MM.1S (cell line): ENCODE measurements around the gene RADIL.

ENCODE experiments used
- DNase-seq: peaks from one replicate; pipeline ENCODE4 v3.0.0-alpha.2; 2015
- H2AFZ ChIP-seq: fragments of 300-600 bp; sonication (generic); 2 replicates; pipeline ENCODE4 v1.6.0; 2016; ENCODE audit warnings: antibody characterized with exemption, low read length
- H3F3A ChIP-seq: fragments of 300-600 bp; sonication (generic); 2 replicates; pipeline ENCODE4 v1.6.1; 2016; ENCODE audit warnings: mild to moderate bottlenecking, antibody characterized with exemption, low read length, moderate library complexity, mixed read lengths; ENCODE audit not compliant: insufficient read depth
- H3K27ac ChIP-seq: fragments of 300-600 bp; sonication (generic); 2 replicates; pipeline ENCODE4 v1.5.1; 2016; ENCODE audit warnings: mild to moderate bottlenecking, low read length
- H3K27me3 ChIP-seq: fragments of 300-600 bp; sonication (generic); replicated peaks from 2 replicates; pipeline ENCODE4 v1.6.0; 2016; ENCODE audit warnings: low read length; ENCODE audit not compliant: insufficient read depth
- H3K36me3 ChIP-seq: fragments of 300-600 bp; sonication (generic); replicated peaks from 2 replicates; pipeline ENCODE4 v1.6.1; 2016; ENCODE audit warnings: mild to moderate bottlenecking, low read length, mixed read lengths; ENCODE audit not compliant: insufficient read depth
- H3K4me1 ChIP-seq: fragments of 300-600 bp; sonication (generic); 2 replicates; pipeline ENCODE4 v1.6.1; 2016; ENCODE audit warnings: low read length, mixed read lengths
- H3K4me2 ChIP-seq: fragments of 300-600 bp; sonication (generic); 2 replicates; pipeline ENCODE4 v1.6.0; 2016; ENCODE audit warnings: low read depth, low read length
- H3K4me3 ChIP-seq: fragments of 300-600 bp; sonication (generic); 2 replicates; pipeline ENCODE4 v1.5.1; 2016; ENCODE audit warnings: low read length, mixed read lengths
- H3K79me2 ChIP-seq: fragments of 300-600 bp; sonication (generic); 2 replicates; pipeline ENCODE4 v1.6.1; 2016; ENCODE audit warnings: mixed run types, low read length, mixed read lengths
- H3K9ac ChIP-seq: fragments of 300-600 bp; sonication (generic); 2 replicates; pipeline ENCODE4 v1.6.1; 2016; ENCODE audit warnings: low read length, mixed read lengths
- H3K9me2 ChIP-seq: fragments of 300-600 bp; sonication (generic); replicated peaks from 2 replicates; pipeline ENCODE4 v1.6.1; 2016; ENCODE audit warnings: mild to moderate bottlenecking, low read length, mixed read lengths; ENCODE audit not compliant: insufficient read depth
- H3K9me3 ChIP-seq: fragments of 300-600 bp; sonication (generic); replicated peaks from 2 replicates; pipeline ENCODE4 v1.6.1; 2016; ENCODE audit warnings: mild to moderate bottlenecking, low read length, mixed read lengths; ENCODE audit not compliant: insufficient read depth
- H4K20me1 ChIP-seq: fragments of 300-600 bp; sonication (generic); 2 replicates; pipeline ENCODE4 v1.6.1; 2016; ENCODE audit warnings: mild to moderate bottlenecking, low read length, moderate library complexity, mixed read lengths; ENCODE audit not compliant: insufficient read depth
- EZH2 ChIP-seq: fragments of 300-600 bp; sonication (generic); optimal IDR thresholded peaks from 2 replicates; pipeline ENCODE3; 2017; ENCODE audit warnings: low read depth, mild to moderate bottlenecking, antibody characterized with exemption, low read length, mixed read lengths
- EZH2phosphoT487 ChIP-seq: fragments of 300-600 bp; sonication (generic); IDR thresholded peaks from 2 replicates; pipeline ENCODE4 v1.6.1; 2018; ENCODE audit warnings: antibody characterized with exemption, low read length
- TF ChIP-seq, protein P1 (sequence below): fragments of 300-600 bp; sonication (generic); IDR thresholded peaks from 2 replicates; pipeline ENCODE4 v1.5.1; 2016; ENCODE audit warnings: antibody characterized with exemption, low read length, mixed read lengths

Gene RADIL

DNA sequence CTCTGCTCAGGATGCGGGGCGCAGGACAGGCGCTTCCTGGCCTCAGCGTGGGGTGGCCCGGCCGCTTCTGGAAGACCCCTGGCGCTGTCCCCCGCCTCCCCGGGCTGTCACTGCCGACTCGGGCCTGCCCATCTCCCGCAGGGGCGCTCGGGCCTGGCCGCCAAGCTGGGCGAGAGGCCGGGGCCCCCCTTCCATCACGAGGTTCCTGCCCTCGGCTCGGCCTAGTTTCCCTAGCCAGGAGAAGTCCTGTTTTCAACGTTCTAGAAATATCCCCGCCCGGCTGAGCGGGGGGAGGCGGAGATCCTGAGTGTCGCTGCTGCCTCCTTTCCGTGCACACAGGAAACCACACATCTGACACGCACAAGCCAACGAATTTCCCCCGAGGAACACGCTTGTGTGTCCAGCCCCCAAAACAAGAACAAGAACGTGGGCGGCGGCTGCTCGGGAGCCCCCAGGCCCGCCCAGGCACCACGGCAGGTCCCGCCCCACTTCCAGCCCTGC lies 74.4 kb downstream of the RADIL start:
- Histone ChIP-seq H3K9ac (no peak overlapping the region), H3K79me2 (no peaks in the 10 kb centered on the region), H3K4me3 (no peak overlapping the region), H3K27me3 (peaks cover 75% of the 10 kb centered on the region), H3K36me3 (no peaks in the 10 kb centered on the region), H3K4me1 (no peaks in the 10 kb centered on the region), H4K20me1 (no peaks in the 10 kb centered on the region), H3K9me2 (no peaks in the 10 kb centered on the region), H3F3A (no peaks in the 10 kb centered on the region), H3K4me2 (no peak overlapping the region), H3K27ac (no peak overlapping the region), H2AFZ (no peak overlapping the region), H3K9me3 (no peaks in the 10 kb centered on the region)
- DNase-seq = no peak
- TF ChIP-seq EZH2phosphoT487 = no peak
- no peak for TF ChIP-seq EZH2
- TF ChIP-seq, protein P1, sequence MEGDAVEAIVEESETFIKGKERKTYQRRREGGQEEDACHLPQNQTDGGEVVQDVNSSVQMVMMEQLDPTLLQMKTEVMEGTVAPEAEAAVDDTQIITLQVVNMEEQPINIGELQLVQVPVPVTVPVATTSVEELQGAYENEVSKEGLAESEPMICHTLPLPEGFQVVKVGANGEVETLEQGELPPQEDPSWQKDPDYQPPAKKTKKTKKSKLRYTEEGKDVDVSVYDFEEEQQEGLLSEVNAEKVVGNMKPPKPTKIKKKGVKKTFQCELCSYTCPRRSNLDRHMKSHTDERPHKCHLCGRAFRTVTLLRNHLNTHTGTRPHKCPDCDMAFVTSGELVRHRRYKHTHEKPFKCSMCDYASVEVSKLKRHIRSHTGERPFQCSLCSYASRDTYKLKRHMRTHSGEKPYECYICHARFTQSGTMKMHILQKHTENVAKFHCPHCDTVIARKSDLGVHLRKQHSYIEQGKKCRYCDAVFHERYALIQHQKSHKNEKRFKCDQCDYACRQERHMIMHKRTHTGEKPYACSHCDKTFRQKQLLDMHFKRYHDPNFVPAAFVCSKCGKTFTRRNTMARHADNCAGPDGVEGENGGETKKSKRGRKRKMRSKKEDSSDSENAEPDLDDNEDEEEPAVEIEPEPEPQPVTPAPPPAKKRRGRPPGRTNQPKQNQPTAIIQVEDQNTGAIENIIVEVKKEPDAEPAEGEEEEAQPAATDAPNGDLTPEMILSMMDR = no peak

DNA sequence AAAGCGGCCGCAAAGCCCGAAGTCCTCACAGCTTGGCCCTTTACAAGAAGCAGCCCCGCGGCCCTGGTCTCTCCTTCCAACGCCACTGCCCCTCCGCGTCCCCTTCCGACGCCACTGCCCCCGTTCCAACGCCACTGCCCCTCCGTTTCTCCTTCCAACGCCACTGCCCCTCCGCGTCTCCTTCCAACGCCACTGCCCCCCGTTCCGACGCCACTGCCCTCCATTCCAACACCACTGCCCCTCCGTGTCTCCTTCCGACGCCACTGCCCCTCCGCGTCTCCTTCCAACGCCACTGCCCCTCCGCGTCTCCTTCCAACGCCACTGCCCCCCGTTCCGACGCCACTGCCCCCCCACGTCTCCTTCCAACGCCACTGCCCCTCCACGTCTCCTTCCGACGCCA lies 75.0 kb downstream of the RADIL start:
- H3K27ac ChIP-seq = no peak overlapping the region

DNA sequence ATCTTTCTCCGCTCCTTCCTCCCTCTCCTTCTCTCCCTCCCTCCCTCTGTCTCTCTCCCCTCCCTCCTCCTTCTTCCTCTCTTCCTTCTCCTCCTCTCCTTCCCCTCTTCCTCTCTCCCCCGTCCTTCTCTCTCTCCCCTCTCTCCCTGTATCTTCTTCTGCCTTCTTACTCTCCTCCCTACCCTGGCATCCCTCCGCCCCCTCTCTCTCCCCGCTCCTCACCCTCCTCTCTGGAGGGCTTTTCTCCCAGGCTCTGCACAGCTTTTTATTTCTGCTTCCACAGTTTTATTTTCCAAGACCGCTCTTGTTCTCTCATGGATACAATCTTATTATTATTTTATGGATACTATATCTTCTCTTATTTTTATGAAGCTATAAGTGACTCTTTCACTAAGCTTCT lies 75.5 kb downstream of the RADIL start:
- H3K36me3 ChIP-seq = no peaks in the 10 kb centered on the region
- H3K9me3 ChIP-seq = no peaks in the 10 kb centered on the region
- DNase-seq = no peak
- peaks cover 70% of the 10 kb centered on the region for H3K27me3 ChIP-seq
- H2AFZ ChIP-seq = no peak overlapping the region
- H3K79me2 ChIP-seq = no peaks in the 10 kb centered on the region
- TF ChIP-seq EZH2 (no peak), EZH2phosphoT487 (no peak)
- TF ChIP-seq, protein P1 = no peak
- no peak overlapping the region for H3K27ac ChIP-seq
- H3K4me3 ChIP-seq = no peak overlapping the region
- H3K4me1 ChIP-seq = no peaks in the 10 kb centered on the region
- no peak overlapping the region for H3K9ac ChIP-seq
- no peaks in the 10 kb centered on the region for H3F3A ChIP-seq
- H3K9me2 ChIP-seq = no peaks in the 10 kb centered on the region
- no peaks in the 10 kb centered on the region for H4K20me1 ChIP-seq
- H3K4me2 ChIP-seq = no peak overlapping the region

More for the DNA sequence above, 75.0 kb downstream of the RADIL start:
- H3K4me2 ChIP-seq = no peak overlapping the region
- no peaks in the 10 kb centered on the region for H3F3A ChIP-seq
- peaks cover 75% of the 10 kb centered on the region for H3K27me3 ChIP-seq
- DNase-seq = no peak
- H3K4me3 ChIP-seq = no peak overlapping the region
- H3K79me2 ChIP-seq = no peaks in the 10 kb centered on the region
- H3K9ac ChIP-seq = no peak overlapping the region
- H3K36me3 ChIP-seq = no peaks in the 10 kb centered on the region
- TF ChIP-seq EZH2phosphoT487 (no peak), EZH2 (no peak)
- TF ChIP-seq, protein P1 = no peak
- H4K20me1 ChIP-seq = no peaks in the 10 kb centered on the region
- H3K4me1 ChIP-seq = no peaks in the 10 kb centered on the region
- no peaks in the 10 kb centered on the region for H3K9me3 ChIP-seq
- no peaks in the 10 kb centered on the region for H3K9me2 ChIP-seq
- no peak overlapping the region for H2AFZ ChIP-seq
